Osteocyte (in vitro differentiated cells): ENCODE measurements around the gene EFNA5. TPM values are rescaled to one million over a fixed set of nuclear protein-coding genes. Genes with fewer than 3 reads are reported as not detected.

ENCODE experiments used
- DNase-seq: peaks from one replicate; pipeline ENCODE4 v3.0.0; 2021; ENCODE audit warnings: mixed read lengths; ENCODE audit not compliant: unreplicated experiment; ENCODE audit errors: extremely low spot score
- H3K27ac Mint-ChIP-seq: one replicate; pipeline ENCODE4 v1.8.0; 2021; ENCODE audit warnings: mild to moderate bottlenecking, mixed read lengths; ENCODE audit not compliant: unreplicated experiment
- H3K27me3 Mint-ChIP-seq: one replicate; pipeline ENCODE4 v1.8.0; 2021; ENCODE audit warnings: mixed read lengths; ENCODE audit not compliant: unreplicated experiment
- H3K36me3 Mint-ChIP-seq: one replicate; pipeline ENCODE4 v1.8.0; 2021; ENCODE audit warnings: mixed read lengths; ENCODE audit not compliant: unreplicated experiment
- H3K4me1 Mint-ChIP-seq: one replicate; pipeline ENCODE4 v1.8.0; 2021; ENCODE audit warnings: mixed read lengths; ENCODE audit not compliant: unreplicated experiment
- H3K4me3 Mint-ChIP-seq: one replicate; pipeline ENCODE4 v1.8.0; 2021; ENCODE audit warnings: mild to moderate bottlenecking, moderate library complexity, mixed read lengths; ENCODE audit not compliant: unreplicated experiment
- H3K9me3 Mint-ChIP-seq: one replicate; pipeline ENCODE4 v1.8.0; 2021; ENCODE audit warnings: mixed read lengths; ENCODE audit not compliant: unreplicated experiment
- CTCF ChIP-seq: fragments of 200-600 bp; sonication (generic); IDR thresholded peaks from 2 replicates; pipeline ENCODE4 v1.5.0; 2021; ENCODE audit warnings: antibody characterized with exemption, mild to moderate bottlenecking, moderate library complexity
- total RNA-seq: library from RNA; stranded (reverse); gene quantifications from 2 replicates; pipeline ENCODE4 v1.2.1, GENCODE V29; 2021

EFNA5 gene
- total RNA-seq, 1 donor from 2014 or later, result 34.2 TPM

GRCh38 chr5:107624235-107624634 is 46.5 kb downstream of the EFNA5 start:
- Mint-ChIP-seq H3K36me3 (no peaks in the 10 kb centered on the region), H3K9me3 (no peaks in the 10 kb centered on the region), H3K27me3 (no peaks in the 10 kb centered on the region), H3K4me1 (peaks cover 8% of the 10 kb centered on the region), H3K4me3 (no peak overlapping the region), H3K27ac (no peak overlapping the region)
- TF ChIP-seq CTCF, result no peak
- no peak for DNase-seq

GRCh38 chr5:107621089-107621488 is 49.6 kb downstream of the EFNA5 start:
- H3K36me3 Mint-ChIP-seq, result no peaks in the 10 kb centered on the region
- H3K4me3 Mint-ChIP-seq, result no peak overlapping the region
- H3K4me1 Mint-ChIP-seq, result peaks cover 20% of the 10 kb centered on the region
- no peaks in the 10 kb centered on the region for H3K27me3 Mint-ChIP-seq
- no peak for TF ChIP-seq CTCF
- H3K9me3 Mint-ChIP-seq, result no peaks in the 10 kb centered on the region
- no peak overlapping the region for H3K27ac Mint-ChIP-seq
- DNase-seq, result no peak

- H3K27me3 Mint-ChIP-seq, result no peaks in the 10 kb centered on the region
- H3K36me3 Mint-ChIP-seq, result no peaks in the 10 kb centered on the region
- H3K27ac Mint-ChIP-seq, result no peak overlapping the region
- no peak overlapping the region for H3K4me3 Mint-ChIP-seq
- H3K4me1 Mint-ChIP-seq, result peaks cover 20% of the 10 kb centered on the region
- DNase-seq, result no peak
- H3K9me3 Mint-ChIP-seq, result no peaks in the 10 kb centered on the region
- TF ChIP-seq CTCF, result no peak
Measured at GRCh38 chr5:107619781-107620180, 51.0 kb downstream of the EFNA5 start.

GRCh38 chr5:107618242-107618641 is 52.5 kb downstream of the EFNA5 start:
- peaks cover 20% of the 10 kb centered on the region for H3K4me1 Mint-ChIP-seq
- no peaks in the 10 kb centered on the region for H3K9me3 Mint-ChIP-seq
- peaks cover 6% of the 10 kb centered on the region for H3K36me3 Mint-ChIP-seq
- TF ChIP-seq CTCF, result no peak
- peak overlapping the region; percentile 54 for H3K27ac Mint-ChIP-seq
- H3K4me3 Mint-ChIP-seq, result no peak overlapping the region
- no peak for DNase-seq
- H3K27me3 Mint-ChIP-seq, result no peaks in the 10 kb centered on the region

- Mint-ChIP-seq H3K9me3 (no peaks in the 10 kb centered on the region), H3K4me1 (peaks cover 20% of the 10 kb centered on the region), H3K27ac (no peak overlapping the region), H3K36me3 (peaks cover 7% of the 10 kb centered on the region), H3K27me3 (no peaks in the 10 kb centered on the region), H3K4me3 (no peak overlapping the region)
- no peak for TF ChIP-seq CTCF
- no peak for DNase-seq
Measured at GRCh38 chr5:107617052-107617451, 53.7 kb downstream of the EFNA5 start.
